Muscle layer of duodenum (tissue), 2 donors: ENCODE data around the gene DYNLT4.

Experiments used
- H3K27ac ChIP-seq: one replicate; pipeline ENCODE4 v1.7.0; 2013; ENCODE audit warnings: mild to moderate bottlenecking, low read length
- H3K27me3 ChIP-seq: one replicate; pipeline ENCODE4 v1.7.0; 2013; ENCODE audit warnings: low read depth, mild to moderate bottlenecking, control low read depth, low read length
- H3K36me3 ChIP-seq, 2 donors: one replicate each; pipeline ENCODE4 v1.7.0; 2013; ENCODE audit warnings: low read length in 2 of 2, control low read depth in 1 of 2, mild to moderate bottlenecking in 1 of 2; ENCODE audit not compliant: insufficient read depth in 2 of 2, control insufficient read depth in 1 of 2
- H3K4me1 ChIP-seq, 2 donors: one replicate each; pipeline ENCODE4 v1.7.0; 2013; ENCODE audit warnings: low read length in 2 of 2, mild to moderate bottlenecking in 2 of 2, control low read depth in 1 of 2, moderate library complexity in 1 of 2; ENCODE audit not compliant: insufficient read depth in 2 of 2, control insufficient read depth in 1 of 2
- H3K4me3 ChIP-seq, 2 donors: one replicate each; pipeline ENCODE4 v1.7.0; 2013; ENCODE audit warnings: low read length in 2 of 2, low read depth in 1 of 2, mild to moderate bottlenecking in 1 of 2
- H3K9me3 ChIP-seq, 2 donors: one replicate each; pipeline ENCODE4 v1.7.0; 2013; ENCODE audit warnings: low read length in 2 of 2, control low read depth in 1 of 2, mild to moderate bottlenecking in 1 of 2; ENCODE audit not compliant: control insufficient read depth in 1 of 2
- donor health status: healthy.

Gene DYNLT4

DNA sequence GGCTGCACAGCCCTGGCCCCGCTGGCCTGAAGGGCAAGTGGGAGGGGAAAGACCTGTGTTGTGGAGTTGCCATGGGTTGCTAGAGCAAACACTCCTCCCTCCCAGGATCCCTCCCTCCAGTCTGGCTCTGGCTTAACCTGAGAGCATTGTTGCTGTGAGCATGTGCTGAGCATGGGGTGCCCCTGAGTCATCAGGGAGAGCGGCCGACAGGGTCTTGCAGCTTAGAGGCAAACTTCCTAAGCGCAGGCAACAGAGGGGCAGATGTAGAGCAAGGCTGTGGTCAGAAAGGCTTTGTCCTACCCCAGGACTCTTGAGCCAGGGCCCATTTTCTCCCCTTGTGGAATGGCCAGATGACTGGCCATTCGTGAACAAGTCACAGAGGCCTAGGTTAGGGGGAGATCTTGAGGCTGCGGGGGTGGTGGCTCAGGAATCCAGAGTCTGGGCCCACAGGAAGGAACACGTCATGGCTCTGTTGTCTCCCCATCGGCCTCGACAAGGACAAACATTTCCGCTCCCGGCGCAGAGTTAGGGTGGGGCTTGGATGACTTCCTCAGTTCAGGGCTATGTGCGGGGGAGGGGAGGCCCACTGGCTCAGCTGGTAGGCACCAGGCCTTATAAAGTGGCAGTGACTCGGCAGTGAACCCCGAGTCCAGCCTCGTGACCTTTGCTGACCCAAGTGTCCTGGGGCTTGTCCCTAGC is 362 bp upstream of the DYNLT4 start:
- Histone ChIP-seq H3K27ac (peak overlapping the region; percentile 100), H3K9me3 (no peaks in the 10 kb centered on the region), H3K4me3 (peak overlapping the region; percentile 33 to 55), H3K36me3 (peaks cover 29 to 57% of the 10 kb centered on the region in 2 donors), H3K4me1 (peaks cover 40 to 70% of the 10 kb centered on the region in 2 donors), H3K27me3 (no peaks in the 10 kb centered on the region)

DNA sequence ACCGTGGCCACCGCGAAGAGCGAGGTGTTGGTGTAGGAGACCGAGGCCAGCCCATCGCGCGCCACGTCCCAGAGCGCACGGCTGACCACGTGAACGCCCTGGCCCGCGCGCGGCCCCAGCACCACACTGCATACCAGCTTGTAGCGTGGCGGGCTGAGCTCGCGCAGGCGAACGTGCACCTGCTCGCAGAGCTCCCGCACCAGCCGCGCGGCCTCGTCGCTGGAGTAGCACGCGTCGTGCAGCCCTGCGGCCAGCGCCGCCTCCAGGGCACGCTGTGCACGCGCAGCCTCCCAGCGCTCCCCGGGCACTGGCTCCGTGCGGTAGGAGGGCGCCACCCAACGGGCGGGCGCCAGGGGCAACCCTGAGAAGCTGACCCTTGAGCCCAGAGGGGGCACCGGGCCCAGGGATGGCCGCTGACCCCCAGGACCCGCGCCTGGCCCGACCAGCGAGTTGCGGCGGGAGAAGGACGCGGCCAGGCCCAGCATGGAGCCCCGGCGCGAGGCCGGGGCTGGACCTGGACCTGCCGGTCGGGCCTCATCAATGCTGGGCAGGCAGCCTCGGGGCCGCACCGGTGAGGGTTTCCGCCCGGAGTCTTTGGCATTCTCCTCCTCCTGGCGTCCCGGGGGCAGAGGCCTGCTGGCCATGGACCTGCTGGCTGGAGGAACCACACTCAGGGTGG is 987 bp downstream of the DYNLT4 start:
- H3K9me3 ChIP-seq: no peaks in the 10 kb centered on the region
- no peaks in the 10 kb centered on the region for H3K27me3 ChIP-seq
- H3K4me1 ChIP-seq: peaks cover 40 to 66% of the 10 kb centered on the region in 2 donors
- H3K4me3 ChIP-seq: peak overlapping the region; percentile 14 to 15
- H3K36me3 ChIP-seq: peaks cover 30 to 58% of the 10 kb centered on the region in 2 donors
- H3K27ac ChIP-seq: peak overlapping the region; percentile 100

DNA sequence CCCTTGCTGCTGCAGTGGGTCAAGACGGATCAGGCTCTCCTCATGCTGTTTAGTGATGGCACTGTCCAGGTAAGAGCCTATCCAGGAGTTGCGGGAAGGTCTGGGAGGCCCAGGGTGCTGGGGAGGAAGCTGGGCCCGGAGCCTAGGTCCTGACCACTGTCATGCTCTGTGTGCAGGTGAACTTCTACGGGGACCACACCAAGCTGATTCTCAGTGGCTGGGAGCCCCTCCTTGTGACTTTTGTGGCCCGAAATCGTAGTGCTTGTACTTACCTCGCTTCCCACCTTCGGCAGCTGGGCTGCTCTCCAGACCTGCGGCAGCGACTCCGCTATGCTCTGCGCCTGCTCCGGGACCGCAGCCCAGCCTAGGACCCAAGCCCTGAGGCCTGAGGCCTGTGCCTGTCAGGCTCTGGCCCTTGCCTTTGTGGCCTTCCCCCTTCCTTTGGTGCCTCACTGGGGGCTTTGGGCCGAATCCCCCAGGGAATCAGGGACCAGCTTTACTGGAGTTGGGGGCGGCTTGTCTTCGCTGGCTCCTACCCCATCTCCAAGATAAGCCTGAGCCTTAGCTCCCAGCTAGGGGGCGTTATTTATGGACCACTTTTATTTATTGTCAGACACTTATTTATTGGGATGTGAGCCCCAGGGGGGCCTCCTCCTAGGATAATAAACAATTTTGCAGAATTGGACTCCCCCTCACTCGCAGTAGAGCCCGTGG is 1.7 kb downstream of the DYNLT4 start:
- peak overlapping the region in 1 of 2 donors; percentile 15 for H3K4me3 ChIP-seq
- peaks cover 30 to 58% of the 10 kb centered on the region in 2 donors for H3K36me3 ChIP-seq
- no peaks in the 10 kb centered on the region for H3K27me3 ChIP-seq
- no peak overlapping the region for H3K27ac ChIP-seq
- H3K9me3 ChIP-seq: no peaks in the 10 kb centered on the region
- peaks cover 38 to 61% of the 10 kb centered on the region in 2 donors for H3K4me1 ChIP-seq

DNA sequence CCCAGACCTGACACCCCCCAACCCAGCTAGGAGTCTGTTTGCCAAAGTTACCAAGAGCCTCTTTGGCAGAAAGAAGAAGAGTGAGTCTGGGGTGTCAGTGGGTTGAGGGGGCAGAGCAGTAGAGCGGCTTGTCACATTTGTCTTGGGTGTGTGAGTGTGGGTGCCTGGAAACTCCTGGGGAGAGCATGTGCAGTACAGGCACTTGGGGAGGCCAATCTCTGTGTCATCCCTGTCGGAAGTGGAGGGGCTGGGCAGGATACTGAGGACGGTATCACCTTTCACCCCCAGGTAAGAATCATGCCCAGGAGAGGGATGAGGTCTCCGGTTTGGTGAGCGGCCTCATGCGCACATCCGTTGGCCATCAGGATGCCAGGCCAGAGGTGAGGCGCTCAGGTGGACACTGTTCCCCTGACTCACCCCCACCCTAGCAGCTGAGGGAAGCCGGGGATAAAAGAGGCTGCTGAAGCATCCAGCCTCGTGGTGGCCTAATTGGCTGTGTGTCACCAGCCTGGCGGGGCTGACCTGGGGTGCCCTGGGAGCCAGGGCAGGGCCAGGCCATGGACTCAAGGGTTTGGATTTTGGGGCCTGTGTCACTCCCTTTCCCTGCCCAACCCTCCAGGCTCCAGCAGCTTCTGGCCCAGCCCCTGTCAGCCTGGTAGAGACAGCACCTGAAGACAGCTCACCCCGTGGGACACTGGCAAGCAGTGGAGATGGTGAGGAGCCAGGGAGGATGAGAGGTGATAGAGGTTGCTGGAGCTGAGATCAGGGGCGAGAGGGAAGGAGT is 3.6 kb downstream of the DYNLT4 start:
- Histone ChIP-seq H3K27me3 (no peaks in the 10 kb centered on the region), H3K9me3 (no peaks in the 10 kb centered on the region), H3K36me3 (peaks cover 30 to 53% of the 10 kb centered on the region in 2 donors), H3K4me3 (peak overlapping the region in 1 of 2 donors; percentile 80), H3K27ac (peak overlapping the region; percentile 45), H3K4me1 (peaks cover 19 to 42% of the 10 kb centered on the region in 2 donors)

DNA sequence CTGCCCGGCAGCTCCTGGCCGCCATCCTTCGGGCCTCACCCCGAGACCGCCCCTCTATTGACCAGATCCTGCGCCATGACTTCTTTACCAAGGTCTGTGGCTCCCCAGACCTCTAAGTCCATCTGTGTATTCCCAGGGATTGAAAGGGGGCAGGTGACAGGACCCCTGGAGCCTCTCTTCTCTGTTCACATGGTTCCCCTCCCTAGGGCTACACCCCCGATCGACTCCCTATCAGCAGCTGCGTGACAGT is 4.2 kb downstream of the DYNLT4 start:
- H3K27me3 ChIP-seq: no peaks in the 10 kb centered on the region
- H3K36me3 ChIP-seq: peaks cover 30 to 49% of the 10 kb centered on the region in 2 donors
- peak overlapping the region; percentile 28 for H3K27ac ChIP-seq
- no peaks in the 10 kb centered on the region for H3K9me3 ChIP-seq
- H3K4me3 ChIP-seq: peak overlapping the region in 1 of 2 donors; percentile 80
- peaks cover 16 to 37% of the 10 kb centered on the region in 2 donors for H3K4me1 ChIP-seq

DNA sequence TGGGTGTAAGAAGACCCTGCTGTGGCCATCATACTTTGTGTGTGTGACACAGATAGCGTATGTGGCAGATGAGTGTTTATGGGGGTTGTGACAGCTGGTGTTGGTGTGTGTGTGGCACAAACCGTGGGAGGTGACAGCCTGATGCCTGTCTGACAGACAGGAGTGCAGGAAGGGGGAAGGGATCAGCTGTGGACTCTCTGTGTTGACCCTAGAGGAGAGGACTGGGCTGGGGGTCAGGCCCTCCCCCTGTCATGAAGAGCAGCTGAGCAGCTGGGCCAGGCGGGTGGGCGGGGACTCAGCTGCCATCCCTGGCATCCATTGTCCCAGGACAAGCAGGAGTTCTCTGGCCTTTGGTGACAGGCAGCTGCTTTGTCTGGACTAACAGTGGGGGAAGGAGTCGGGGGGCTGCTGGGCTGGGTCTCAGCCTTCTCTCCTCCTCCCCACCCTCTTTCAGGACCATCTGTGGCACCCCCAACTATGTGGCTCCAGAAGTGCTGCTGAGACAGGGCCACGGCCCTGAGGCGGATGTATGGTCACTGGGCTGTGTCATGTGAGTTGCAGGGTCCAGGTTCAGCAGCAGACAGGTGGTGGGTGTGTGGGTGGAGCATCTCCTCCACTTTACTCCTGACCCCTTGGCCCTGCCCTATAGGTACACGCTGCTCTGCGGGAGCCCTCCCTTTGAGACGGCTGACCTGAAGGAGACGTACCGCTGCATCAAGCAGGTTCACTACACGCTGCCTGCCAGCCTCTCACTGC is 4.7 kb downstream of the DYNLT4 start:
- H3K36me3 ChIP-seq: peaks cover 30 to 45% of the 10 kb centered on the region in 2 donors
- no peaks in the 10 kb centered on the region for H3K27me3 ChIP-seq
- peaks cover 12 to 34% of the 10 kb centered on the region in 2 donors for H3K4me1 ChIP-seq
- H3K4me3 ChIP-seq: peak overlapping the region; percentile 80 to 83
- H3K27ac ChIP-seq: peak overlapping the region; percentile 28
- no peaks in the 10 kb centered on the region for H3K9me3 ChIP-seq

DNA sequence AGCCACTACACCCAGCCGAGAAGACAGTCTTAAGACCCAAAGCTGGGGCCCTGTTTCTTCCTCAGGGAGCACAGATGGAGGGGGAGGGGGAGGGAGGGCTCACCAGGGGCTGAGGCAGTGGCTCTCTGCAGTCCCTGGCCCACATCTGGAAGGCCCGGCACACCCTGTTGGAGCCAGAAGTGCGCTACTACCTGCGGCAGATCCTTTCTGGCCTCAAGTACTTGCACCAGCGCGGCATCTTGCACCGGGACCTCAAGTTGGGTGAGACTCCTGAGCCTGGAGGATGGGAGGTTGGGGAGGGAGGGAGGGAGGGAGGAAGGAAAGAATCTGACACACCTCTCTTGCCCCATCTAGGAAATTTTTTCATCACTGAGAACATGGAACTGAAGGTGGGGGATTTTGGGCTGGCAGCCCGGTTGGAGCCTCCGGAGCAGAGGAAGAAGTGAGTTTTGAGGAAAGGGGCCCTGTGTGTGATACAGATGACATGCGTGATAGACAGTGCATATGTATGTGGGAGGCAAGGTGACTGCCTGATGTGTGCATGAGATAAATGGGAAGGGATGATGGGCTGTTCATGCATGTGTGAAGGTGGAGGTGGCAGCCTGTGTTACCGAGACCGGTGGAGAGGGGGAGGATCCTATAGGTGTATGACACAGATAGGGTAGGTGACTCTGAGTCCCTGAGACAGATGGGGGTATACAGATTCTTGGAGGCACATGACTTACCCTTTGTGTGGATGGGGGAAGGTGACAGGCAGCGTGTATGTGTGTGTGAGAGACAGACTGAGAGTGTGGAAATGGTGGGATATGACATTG is 5.5 kb downstream of the DYNLT4 start:
- Histone ChIP-seq H3K4me3 (peak overlapping the region; percentile 80 to 83), H3K4me1 (peaks cover 4 to 31% of the 10 kb centered on the region in 2 donors), H3K9me3 (no peaks in the 10 kb centered on the region), H3K27me3 (no peaks in the 10 kb centered on the region), H3K36me3 (peaks cover 28 to 41% of the 10 kb centered on the region in 2 donors), H3K27ac (peak overlapping the region; percentile 28)

DNA sequence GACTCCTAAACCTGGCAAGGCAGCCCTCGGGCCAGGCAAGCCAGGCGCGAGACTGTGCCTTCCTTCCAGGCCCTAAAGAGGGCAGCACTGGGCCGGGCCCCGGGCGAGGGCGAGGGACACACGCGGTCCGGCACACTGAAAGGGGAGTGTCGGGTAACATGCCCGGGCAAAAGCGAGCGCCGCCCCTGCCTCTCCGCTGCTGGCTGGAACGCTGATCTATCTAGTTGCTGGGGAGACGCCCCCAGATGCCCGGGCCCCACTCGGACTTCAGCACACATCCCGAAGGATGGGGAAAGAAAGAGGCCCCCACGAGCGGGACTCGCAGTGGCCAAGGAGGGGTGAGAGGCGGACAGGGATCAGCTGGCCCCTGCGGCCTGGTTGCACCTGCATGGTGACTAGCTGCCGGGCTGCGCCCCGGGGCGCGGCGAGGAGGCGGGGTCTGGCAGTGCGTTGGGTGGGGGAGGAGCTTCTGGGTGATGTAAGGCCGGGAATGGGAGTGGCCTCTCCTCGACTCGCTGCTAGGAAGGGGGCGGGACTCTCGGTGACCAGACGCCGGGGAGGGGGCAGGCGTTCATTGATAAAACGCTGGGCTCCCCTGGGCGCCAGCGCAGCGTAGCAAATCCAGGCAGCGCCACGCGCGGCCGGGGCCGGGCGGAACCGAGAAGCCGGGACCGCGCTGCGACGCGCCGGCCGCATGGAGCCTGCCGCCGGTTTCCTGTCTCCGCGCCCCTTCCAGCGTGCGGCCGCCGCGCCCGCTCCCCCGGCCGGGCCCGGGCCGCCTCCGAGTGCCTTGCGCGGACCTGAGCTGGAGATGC is 7.2 kb downstream of the DYNLT4 start, which contains the start of gene PLK3:
Gene PLK3, plus strand, starts transcription at position 608 of the 815 bp plus-strand sequence. Its CDS starts 87 bp downstream, at position 695.
- Histone ChIP-seq H3K4me1 (peaks cover 0 to 15% of the 10 kb centered on the region in 2 donors), H3K36me3 (peaks cover 19 to 24% of the 10 kb centered on the region in 2 donors), H3K4me3 (peak within 1 kb of the TSS; percentile 80 to 83), H3K9me3 (no peaks in the 10 kb centered on the region), H3K27ac (peak within 1 kb of the TSS; percentile 71), H3K27me3 (no peaks in the 10 kb centered on the region)

DNA sequence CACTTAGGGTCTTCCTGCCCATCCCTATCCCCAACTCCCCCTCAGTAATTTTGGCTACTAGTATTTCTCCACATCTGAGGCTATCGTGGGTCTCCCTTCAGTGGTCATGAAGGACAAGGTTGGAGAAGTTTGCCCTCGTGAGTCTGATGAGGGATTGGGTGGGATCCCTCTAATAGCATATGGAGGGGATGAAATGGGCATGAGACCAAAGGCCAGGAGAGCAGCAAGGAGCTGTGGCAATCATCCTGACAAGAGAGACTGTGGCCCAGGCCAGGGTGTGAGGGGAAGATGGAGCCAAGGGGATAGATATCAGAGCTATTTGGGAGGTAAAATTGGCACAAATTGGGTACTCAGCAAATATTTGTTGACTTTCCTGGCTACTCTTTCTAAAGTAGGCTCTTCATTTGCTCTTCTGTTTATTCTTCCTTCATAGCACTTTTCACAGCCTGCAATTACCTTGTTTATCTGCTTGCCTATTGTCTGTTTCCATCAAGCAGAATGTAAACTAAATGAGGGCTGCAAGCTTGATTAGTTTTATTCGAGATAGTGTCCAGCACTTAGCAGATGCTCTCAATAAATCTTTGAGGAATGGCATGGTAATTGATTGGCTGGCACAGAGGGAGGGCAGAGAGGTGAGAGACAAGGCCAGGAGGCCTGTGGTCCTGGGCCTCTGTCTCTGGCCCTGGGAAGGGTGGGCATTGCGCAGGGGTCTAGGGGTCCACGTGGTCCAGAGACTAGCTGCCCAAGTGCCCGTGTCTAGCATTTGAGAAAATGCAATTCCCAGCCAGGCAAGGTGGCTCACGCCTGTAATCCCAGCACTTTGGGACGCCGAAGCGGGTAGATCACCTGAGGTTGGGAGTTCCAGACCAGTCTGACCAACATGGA is 8.4 kb downstream of the DYNLT4 start:
- Histone ChIP-seq H3K27me3 (no peaks in the 10 kb centered on the region), H3K4me1 (peaks cover 0 to 15% of the 10 kb centered on the region in 2 donors), H3K27ac (no peak overlapping the region), H3K4me3 (no peak overlapping the region), H3K36me3 (peaks cover 13% of the 10 kb centered on the region in 2 donors), H3K9me3 (no peaks in the 10 kb centered on the region)
